Lower leg skin (tissue), 4 donors: ENCODE data around the gene ALPL. TPM values are rescaled to one million over a fixed set of nuclear protein-coding genes. Genes with fewer than 3 reads are reported as not detected.

ENCODE experiments used
- DNase-seq, 2 donors: peaks; one replicate each; pipeline ENCODE4 v3.0.0-alpha.2; 2019; ENCODE audit warnings: low spot score in 2 of 2
- H3K4me3 ChIP-seq: fragments of 200-600 bp; sonication (generic); 2 replicates; pipeline ENCODE4 v1.5.1; 2017; ENCODE audit warnings: mild to moderate bottlenecking, low read depth; ENCODE audit not compliant: poor library complexity, severe bottlenecking
- POLR2A ChIP-seq, 2 donors: fragments of 450-650 bp; IDR thresholded peaks; one replicate each; pipeline ENCODE4 v1.6.1; 2016 to 2017; ENCODE audit warnings: antibody characterized with exemption in 2 of 2, mild to moderate bottlenecking in 1 of 2, moderate library complexity in 1 of 2
- WGBS, 2 donors: methylation state at CpG; one replicate each; pipeline ENCODE4 v1.1.5; 2018; 5-methylcytosine and 5-hydroxymethylcytosine counted together
- intact Hi-C: fragments of 100-400 bp; cut with DNase I; formaldehyde crosslinking; loops from one replicate; pipeline ENCODE4 v1.15.0; 2023; ENCODE audit warnings: low total_unique reads
- total RNA-seq, 4 donors: library from RNA; depleted of rRNA; stranded (reverse); fragments of >200 nt; gene quantifications; one replicate each; pipeline ENCODE4 v1.1.0, GENCODE V29; 2016
- TF ChIP-seq, protein P1 (sequence below), 3 donors: fragments of 450-650 bp; IDR thresholded peaks; one replicate each; pipeline ENCODE4 v1.5.1; 2016; ENCODE audit warnings: antibody characterized with exemption in 3 of 3, mild to moderate bottlenecking in 3 of 3, moderate library complexity in 2 of 3

ALPL gene
- total RNA-seq, 4 donors from 2014 or later = 1.3 to 7.7 (median 2.2) TPM

DNA sequence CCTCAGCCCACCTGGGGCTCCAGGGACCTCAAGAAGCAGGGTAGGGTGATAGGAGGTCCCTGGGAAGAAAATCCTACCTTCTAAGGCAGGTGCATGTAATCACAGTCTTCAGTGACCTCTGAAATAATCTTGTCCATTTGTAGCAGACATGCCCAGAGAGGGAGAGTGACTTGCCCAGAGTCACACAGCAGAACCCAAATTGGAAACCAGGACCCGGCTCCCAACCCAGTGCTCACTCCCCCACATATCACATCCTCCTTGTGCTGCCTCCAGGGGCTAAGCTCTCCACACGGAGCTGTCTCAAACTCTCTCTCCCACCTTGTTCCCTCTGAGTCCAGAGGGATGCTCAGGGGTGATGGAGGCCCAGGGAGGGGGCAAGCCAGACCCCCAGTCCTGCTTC lies 87.4 kb downstream of the ALPL start:
- intact Hi-C loops = no loop called here
- H3K4me3 ChIP-seq = no peak overlapping the region
- WGBS, 2 donors = 61 to 87% methylated on average over 2 of the region's 2 CpGs
- TF ChIP-seq POLR2A (IDR thresholded peaks at IDR 0.05) = no peak
- TF ChIP-seq, protein P1, sequence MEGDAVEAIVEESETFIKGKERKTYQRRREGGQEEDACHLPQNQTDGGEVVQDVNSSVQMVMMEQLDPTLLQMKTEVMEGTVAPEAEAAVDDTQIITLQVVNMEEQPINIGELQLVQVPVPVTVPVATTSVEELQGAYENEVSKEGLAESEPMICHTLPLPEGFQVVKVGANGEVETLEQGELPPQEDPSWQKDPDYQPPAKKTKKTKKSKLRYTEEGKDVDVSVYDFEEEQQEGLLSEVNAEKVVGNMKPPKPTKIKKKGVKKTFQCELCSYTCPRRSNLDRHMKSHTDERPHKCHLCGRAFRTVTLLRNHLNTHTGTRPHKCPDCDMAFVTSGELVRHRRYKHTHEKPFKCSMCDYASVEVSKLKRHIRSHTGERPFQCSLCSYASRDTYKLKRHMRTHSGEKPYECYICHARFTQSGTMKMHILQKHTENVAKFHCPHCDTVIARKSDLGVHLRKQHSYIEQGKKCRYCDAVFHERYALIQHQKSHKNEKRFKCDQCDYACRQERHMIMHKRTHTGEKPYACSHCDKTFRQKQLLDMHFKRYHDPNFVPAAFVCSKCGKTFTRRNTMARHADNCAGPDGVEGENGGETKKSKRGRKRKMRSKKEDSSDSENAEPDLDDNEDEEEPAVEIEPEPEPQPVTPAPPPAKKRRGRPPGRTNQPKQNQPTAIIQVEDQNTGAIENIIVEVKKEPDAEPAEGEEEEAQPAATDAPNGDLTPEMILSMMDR (IDR thresholded peaks at IDR 0.05) = no peak
- no peak for DNase-seq

DNA sequence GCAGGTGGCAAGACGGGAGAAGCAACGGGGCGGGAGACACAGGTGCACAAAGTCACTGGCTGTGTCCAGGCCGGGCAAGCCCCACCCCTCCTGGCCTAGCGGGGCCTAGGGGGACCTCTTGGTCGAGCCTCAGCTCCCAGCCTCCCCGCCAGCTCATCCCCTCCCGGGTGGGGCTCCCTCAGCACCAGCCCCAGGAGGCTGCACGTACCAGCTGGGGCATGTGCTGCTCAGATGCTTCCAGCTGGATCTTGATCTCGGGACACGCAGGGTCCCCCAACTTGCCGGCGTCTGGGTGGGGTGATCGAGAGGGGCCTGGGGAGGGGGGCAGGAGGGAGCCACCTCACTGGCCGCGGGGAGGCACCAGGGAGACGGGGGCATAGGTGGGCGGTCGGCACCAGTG lies 88.5 kb downstream of the ALPL start:
- 47 to 65% methylated on average over 15 to 19 of the region's 19 CpGs for WGBS, 2 donors
- TF ChIP-seq POLR2A (IDR thresholded peaks at IDR 0.05) = no peak
- TF ChIP-seq, protein P1 (IDR thresholded peaks at IDR 0.05) = no peak
- no peak overlapping the region for H3K4me3 ChIP-seq
- no peak for DNase-seq
- intact Hi-C loops = no loop called here

DNA sequence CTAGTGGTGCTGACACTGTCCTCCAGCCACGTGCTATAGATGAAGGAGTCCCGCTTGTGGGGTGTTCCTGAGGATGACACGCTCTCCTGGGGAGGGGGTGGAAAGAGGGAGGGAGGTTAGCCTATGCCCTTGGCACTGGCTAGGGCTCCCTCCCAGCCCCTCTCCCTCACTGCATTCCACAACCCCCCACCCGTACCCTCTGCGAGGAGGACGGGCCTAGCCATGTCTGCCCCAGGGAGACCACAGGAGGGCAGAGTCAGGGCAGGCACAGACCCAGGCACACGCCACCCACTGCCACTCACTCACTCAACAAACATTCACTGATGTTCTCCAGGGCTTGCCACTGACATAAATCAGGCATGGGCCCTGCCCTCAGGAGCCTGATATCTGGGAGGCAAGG lies 89.2 kb downstream of the ALPL start:
- DNase-seq = no peak
- no peak for TF ChIP-seq POLR2A (IDR thresholded peaks at IDR 0.05)
- TF ChIP-seq, protein P1 (IDR thresholded peaks at IDR 0.05) = no peak
- no peak overlapping the region for H3K4me3 ChIP-seq
- intact Hi-C loops = no loop called here
- WGBS, 2 donors = 65 to 73% methylated on average over 4 to 7 of the region's 7 CpGs

DNA sequence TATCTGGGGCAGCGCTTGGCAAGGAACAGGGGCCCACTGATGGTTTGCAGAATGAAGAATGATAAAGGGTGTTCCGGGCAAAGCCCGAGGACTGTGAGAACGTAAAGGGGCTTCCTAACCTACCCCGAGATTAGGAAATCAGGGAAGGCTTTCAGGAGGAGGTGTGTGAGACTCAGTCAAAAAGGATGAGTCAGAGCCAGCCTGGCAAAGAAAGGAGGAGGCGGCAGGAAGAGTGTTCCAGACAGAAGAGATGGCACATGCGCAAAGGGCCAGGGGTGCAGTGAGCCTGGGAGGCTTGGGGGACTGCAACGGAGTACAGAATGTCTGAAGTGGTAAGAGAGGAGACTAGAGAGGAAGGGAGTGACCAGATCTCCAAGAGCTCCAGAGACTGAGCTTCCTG lies 89.7 kb downstream of the ALPL start:
- DNase-seq = no peak
- 77 to 81% methylated on average over 8 of the region's 8 CpGs for WGBS, 2 donors
- no peak for TF ChIP-seq POLR2A (IDR thresholded peaks at IDR 0.05)
- TF ChIP-seq, protein P1 (IDR thresholded peaks at IDR 0.05) = no peak
- H3K4me3 ChIP-seq = no peak overlapping the region
- intact Hi-C loops = no loop called here

DNA sequence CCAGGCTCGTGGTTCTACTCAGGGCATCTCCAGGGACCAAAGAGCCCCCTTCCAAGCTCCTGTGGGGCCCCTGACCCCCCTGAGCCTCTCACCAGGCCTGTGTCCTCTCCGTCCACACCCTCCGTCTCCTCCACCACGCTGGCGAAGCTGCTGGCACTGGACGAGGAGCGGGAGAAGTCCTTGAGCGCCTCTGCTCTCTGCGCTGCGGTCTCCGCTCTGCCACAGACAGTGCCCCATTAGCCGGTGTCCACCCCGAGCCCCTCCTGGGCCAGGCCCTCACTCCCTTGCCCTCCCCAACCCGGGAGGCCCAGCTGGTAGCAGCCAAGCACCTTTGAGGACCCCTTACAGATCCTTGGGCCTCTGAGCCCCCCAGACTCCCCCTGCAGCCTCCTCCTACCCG lies 90.2 kb downstream of the ALPL start:
- TF ChIP-seq POLR2A (IDR thresholded peaks at IDR 0.05) = no peak
- TF ChIP-seq, protein P1 (IDR thresholded peaks at IDR 0.05) = no peak
- DNase-seq = no peak
- H3K4me3 ChIP-seq = no peak overlapping the region
- intact Hi-C loops = no loop called here
- WGBS, 2 donors = 79 to 85% methylated on average over 14 to 15 of the region's 15 CpGs

DNA sequence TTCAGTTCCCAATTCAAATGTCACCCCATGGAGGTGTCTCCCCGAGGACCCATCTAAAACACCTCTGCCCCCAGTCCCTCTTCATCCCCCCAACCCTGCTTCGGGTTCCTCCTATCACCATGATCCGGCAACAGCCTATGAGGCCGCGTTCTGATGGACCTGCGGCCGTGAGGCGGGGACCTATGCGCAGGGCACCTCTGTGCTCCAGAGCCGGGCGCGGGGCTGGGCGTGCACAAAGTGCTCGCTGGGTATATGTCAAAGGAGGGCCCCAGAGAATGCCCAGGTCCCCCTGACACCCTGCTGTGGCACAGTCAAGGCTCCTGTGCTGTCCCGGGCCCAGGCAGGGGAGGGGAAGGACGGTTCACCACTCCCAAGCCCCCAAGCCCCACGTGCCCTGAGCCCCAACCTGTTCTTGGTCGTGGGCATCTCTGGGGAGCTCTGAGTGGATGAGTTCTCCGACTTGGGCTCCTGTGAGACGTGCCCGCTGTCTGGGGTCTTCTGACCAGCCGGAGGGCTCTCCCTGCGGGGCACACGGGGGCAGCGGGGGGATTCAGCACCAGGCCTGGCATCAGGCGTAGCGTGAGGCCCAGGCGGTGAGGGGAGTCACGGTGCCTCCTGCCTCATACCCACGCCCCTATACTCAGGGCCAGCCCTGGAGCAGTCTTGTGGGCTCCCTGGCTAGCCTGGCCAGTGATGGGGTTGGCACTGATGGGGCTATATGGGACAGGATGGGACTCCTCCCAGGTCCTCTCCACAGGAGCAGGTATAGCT lies 92.2 kb downstream of the ALPL start:
- TF ChIP-seq POLR2A (IDR thresholded peaks at IDR 0.05) = no peak
- TF ChIP-seq, protein P1 (IDR thresholded peaks at IDR 0.05) = no peak
- DNase-seq = no peak
- WGBS, 2 donors = 89 to 90% methylated on average over 28 to 29 of the region's 30 CpGs
- intact Hi-C loops = no loop called here
- no peak overlapping the region for H3K4me3 ChIP-seq
